H1 (cell line): ENCODE results near the gene MAGI2. TPM values are rescaled to one million over a fixed set of nuclear protein-coding genes. Genes with fewer than 3 reads are reported as not detected.
A peak's percentile ranks its signal among the peaks of the same experiment; 100 is the strongest.

ENCODE experiments used
- BCL11A ChIP-seq, 2 experiments: IDR thresholded peaks; one replicate each; pipeline ENCODE4 v1.6.1; 2011; ENCODE audit warnings: low read depth in 2 of 2, low read length in 2 of 2, mild to moderate bottlenecking in 2 of 2
- HDAC2 ChIP-seq, 2 experiments: fragments of 300-600 bp in 1 of 2; sonication (generic) in 1 of 2; IDR thresholded peaks; 2 replicates each; pipeline ENCODE4 v1.6.1; 2011 to 2012; ENCODE audit warnings: low read depth in 2 of 2, low read length in 2 of 2, mild to moderate bottlenecking in 2 of 2, moderate library complexity in 2 of 2, borderline replicate concordance in 1 of 2, inconsistent platforms in 1 of 2
- PHF8 ChIP-seq: fragments of 200-600 bp; sonication (generic); conservative IDR thresholded peaks from 2 replicates; pipeline ENCODE4 v1.7.1; 2012; ENCODE audit warnings: low read depth, mild to moderate bottlenecking, inconsistent platforms, low read length, moderate library complexity
- SIX5 ChIP-seq: IDR thresholded peaks from 2 replicates; pipeline ENCODE4 v1.6.1; 2011; ENCODE audit warnings: mild to moderate bottlenecking, low read depth, low read length
- TCF12 ChIP-seq: IDR thresholded peaks from 2 replicates; pipeline ENCODE4 v1.6.1; 2011; ENCODE audit warnings: low read depth, mild to moderate bottlenecking, low read length
- polyA plus RNA-seq, 7 experiments: library from polyadenylated mRNA; depleted of rRNA in 3 of 7; stranded (reverse) in 5 of 7; unstranded in 2 of 7; fragments of >200 nt in 5 of 7; fragments of 200-250 nt in 2 of 7; gene quantifications; 1 replicate in 5 of 7; 2 replicates in 1 of 7; 4 replicates in 1 of 7; pipeline versions ENCODE4 v1.2.1 to v1.2.3, GENCODE V29; 2011 to 2013; ENCODE audit warnings: missing spikeins in 2 of 7, mixed read lengths in 2 of 7
- total RNA-seq: library from RNA; stranded (reverse); fragmentation: NEBNext Ultra II Directional; extraction: Animal tissue kit (Norgen Biotek cat#: 25700); gene quantifications from 2 replicates; pipeline ENCODE4 v1.2.1, GENCODE V29; 2021
- TF ChIP-seq, protein P1 (sequence below): fragments of 300-600 bp; sonication (generic); IDR thresholded peaks from 2 replicates; pipeline ENCODE4 v1.7.1; 2012; ENCODE audit warnings: low read length, moderate library complexity, mild to moderate bottlenecking, inconsistent platforms; ENCODE audit not compliant: insufficient replicate concordance
- TF ChIP-seq, protein P2 (sequence below): IDR thresholded peaks from 2 replicates; pipeline ENCODE4 v1.6.1; 2012; ENCODE audit warnings: low read length, inconsistent platforms

MAGI2 gene
- total and polyA plus RNA-seq, 2 of the 8 experiments (the other 6 are each of a cell fraction or from before 2014, with no cell fraction given): 6.0 to 27.3 TPM

DNA sequence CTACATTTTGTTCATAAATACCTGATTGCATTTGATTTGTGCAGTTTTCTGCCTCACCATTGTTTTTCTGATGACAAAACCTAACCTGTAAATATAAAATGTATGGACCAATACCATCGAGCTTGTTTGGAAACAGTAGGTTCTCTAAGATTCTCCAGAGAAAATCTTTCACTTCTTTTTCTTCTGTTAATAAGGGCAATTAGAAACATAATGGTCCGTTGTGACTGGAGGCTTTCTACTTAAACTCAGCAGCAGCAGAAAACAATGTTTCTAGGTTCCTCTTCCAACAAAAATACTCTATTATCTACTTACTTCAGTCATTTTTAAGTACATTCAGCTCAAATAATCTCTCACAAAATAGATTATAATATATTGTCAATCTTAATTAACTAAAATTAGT lies 1053.4 kb downstream of the MAGI2 start (continued):
- TF ChIP-seq, protein P1, sequence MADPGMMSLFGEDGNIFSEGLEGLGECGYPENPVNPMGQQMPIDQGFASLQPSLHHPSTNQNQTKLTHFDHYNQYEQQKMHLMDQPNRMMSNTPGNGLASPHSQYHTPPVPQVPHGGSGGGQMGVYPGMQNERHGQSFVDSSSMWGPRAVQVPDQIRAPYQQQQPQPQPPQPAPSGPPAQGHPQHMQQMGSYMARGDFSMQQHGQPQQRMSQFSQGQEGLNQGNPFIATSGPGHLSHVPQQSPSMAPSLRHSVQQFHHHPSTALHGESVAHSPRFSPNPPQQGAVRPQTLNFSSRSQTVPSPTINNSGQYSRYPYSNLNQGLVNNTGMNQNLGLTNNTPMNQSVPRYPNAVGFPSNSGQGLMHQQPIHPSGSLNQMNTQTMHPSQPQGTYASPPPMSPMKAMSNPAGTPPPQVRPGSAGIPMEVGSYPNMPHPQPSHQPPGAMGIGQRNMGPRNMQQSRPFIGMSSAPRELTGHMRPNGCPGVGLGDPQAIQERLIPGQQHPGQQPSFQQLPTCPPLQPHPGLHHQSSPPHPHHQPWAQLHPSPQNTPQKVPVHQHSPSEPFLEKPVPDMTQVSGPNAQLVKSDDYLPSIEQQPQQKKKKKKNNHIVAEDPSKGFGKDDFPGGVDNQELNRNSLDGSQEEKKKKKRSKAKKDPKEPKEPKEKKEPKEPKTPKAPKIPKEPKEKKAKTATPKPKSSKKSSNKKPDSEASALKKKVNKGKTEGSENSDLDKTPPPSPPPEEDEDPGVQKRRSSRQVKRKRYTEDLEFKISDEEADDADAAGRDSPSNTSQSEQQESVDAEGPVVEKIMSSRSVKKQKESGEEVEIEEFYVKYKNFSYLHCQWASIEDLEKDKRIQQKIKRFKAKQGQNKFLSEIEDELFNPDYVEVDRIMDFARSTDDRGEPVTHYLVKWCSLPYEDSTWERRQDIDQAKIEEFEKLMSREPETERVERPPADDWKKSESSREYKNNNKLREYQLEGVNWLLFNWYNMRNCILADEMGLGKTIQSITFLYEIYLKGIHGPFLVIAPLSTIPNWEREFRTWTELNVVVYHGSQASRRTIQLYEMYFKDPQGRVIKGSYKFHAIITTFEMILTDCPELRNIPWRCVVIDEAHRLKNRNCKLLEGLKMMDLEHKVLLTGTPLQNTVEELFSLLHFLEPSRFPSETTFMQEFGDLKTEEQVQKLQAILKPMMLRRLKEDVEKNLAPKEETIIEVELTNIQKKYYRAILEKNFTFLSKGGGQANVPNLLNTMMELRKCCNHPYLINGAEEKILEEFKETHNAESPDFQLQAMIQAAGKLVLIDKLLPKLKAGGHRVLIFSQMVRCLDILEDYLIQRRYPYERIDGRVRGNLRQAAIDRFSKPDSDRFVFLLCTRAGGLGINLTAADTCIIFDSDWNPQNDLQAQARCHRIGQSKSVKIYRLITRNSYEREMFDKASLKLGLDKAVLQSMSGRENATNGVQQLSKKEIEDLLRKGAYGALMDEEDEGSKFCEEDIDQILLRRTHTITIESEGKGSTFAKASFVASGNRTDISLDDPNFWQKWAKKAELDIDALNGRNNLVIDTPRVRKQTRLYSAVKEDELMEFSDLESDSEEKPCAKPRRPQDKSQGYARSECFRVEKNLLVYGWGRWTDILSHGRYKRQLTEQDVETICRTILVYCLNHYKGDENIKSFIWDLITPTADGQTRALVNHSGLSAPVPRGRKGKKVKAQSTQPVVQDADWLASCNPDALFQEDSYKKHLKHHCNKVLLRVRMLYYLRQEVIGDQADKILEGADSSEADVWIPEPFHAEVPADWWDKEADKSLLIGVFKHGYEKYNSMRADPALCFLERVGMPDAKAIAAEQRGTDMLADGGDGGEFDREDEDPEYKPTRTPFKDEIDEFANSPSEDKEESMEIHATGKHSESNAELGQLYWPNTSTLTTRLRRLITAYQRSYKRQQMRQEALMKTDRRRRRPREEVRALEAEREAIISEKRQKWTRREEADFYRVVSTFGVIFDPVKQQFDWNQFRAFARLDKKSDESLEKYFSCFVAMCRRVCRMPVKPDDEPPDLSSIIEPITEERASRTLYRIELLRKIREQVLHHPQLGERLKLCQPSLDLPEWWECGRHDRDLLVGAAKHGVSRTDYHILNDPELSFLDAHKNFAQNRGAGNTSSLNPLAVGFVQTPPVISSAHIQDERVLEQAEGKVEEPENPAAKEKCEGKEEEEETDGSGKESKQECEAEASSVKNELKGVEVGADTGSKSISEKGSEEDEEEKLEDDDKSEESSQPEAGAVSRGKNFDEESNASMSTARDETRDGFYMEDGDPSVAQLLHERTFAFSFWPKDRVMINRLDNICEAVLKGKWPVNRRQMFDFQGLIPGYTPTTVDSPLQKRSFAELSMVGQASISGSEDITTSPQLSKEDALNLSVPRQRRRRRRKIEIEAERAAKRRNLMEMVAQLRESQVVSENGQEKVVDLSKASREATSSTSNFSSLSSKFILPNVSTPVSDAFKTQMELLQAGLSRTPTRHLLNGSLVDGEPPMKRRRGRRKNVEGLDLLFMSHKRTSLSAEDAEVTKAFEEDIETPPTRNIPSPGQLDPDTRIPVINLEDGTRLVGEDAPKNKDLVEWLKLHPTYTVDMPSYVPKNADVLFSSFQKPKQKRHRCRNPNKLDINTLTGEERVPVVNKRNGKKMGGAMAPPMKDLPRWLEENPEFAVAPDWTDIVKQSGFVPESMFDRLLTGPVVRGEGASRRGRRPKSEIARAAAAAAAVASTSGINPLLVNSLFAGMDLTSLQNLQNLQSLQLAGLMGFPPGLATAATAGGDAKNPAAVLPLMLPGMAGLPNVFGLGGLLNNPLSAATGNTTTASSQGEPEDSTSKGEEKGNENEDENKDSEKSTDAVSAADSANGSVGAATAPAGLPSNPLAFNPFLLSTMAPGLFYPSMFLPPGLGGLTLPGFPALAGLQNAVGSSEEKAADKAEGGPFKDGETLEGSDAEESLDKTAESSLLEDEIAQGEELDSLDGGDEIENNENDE: peak; percentile 94
- TF ChIP-seq HDAC2 (IDR thresholded peaks at IDR 0.05; ENCODE audit: borderline replicate concordance in 1 of 2, low read depth in 2 of 2, low read length in 2 of 2) (0 out of 4 replicates have a peak, but pooled peaks of 1 of the 2 experiments have one; percentile 13), TCF12 (no peak), BCL11A (IDR thresholded peaks at IDR 0.05; ENCODE audit: low read depth in 2 of 2, low read length in 2 of 2) (no peak), PHF8 (no peak), SIX5 (no peak)
- TF ChIP-seq, protein P2, sequence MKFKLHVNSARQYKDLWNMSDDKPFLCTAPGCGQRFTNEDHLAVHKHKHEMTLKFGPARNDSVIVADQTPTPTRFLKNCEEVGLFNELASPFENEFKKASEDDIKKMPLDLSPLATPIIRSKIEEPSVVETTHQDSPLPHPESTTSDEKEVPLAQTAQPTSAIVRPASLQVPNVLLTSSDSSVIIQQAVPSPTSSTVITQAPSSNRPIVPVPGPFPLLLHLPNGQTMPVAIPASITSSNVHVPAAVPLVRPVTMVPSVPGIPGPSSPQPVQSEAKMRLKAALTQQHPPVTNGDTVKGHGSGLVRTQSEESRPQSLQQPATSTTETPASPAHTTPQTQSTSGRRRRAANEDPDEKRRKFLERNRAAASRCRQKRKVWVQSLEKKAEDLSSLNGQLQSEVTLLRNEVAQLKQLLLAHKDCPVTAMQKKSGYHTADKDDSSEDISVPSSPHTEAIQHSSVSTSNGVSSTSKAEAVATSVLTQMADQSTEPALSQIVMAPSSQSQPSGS: no peak
